K562 (cell line): ENCODE data around the gene TNNI2.

ENCODE experiments used
- ZBTB2 ChIP-seq: fragments of 450-650 bp; IDR thresholded peaks from 2 replicates; pipeline ENCODE4 v1.6.1; 2016; ENCODE audit warnings: antibody characterized with exemption
- ZSCAN29 ChIP-seq: fragments of 450-650 bp; IDR thresholded peaks from 2 replicates; pipeline ENCODE4 v1.6.1; 2017

DNA sequence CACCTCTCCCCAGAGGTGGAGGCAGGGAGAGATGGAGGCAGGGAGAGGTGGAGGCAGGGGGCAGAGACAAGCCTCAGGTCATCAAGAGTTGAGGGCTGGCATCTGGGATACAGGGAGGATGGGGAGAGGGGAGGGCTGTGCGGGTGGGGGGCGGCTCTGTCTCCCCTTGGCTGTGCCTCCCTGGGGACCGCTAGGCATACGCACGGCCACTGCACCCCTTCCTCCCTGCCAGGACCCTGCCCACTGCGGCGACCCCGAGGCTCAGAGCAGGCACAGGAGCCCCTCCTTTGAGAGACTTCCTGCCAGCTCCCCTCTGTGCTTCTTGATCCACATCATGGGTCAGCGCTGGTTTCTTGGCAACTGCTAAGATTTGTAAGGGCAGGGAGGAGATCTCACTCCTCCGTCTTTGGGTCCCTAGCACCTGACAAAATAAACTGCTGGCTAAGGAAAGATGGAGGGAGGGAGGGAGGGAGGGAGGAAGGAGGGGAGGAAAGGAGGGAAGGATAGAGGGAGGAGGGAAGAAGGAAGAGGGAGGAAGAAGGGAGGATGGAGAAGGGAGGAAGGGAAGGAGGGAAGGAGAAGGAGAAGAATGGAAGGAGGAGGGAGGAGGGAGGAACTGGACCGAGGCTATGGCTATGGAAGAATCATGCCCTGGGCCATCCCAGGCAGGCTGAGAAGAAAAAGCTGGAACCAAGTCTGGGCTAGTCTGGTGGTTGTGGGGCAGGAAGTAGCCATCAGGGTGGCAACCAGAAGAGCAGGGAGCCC, 34.4 kb downstream of the TNNI2 start:
- TF ChIP-seq ZBTB2 (no peak), ZSCAN29 (no peak)
